Measurements from ENCODE around the gene ITPR2.
A peak's percentile ranks its signal among the peaks of the same experiment; 100 is the strongest.

ITPR2 gene

DNA sequence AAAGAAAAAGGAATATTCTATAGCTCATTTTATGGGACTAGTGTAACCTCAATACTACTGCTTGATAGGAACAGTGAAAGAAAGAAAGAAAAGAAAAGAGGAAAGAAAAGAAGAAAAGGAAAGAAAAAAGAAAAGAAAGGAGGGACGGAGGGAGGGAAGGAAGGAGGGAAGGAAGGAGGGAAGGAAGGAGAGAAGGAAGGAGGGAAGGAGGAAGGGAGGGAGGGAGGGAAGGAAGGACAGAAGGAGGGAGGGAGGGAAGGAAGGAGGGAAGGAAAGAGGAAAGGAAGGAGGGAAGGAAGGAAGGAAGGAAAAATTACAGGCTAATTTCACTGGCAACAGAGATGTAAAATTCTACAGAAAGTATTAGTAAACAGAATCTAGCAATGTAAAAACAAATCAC lies 215.5 kb downstream of the ITPR2 start:
- POLR2A ChIA-PET (ENCODE audit: low non-redundant PET) = no interaction called here
- no peak overlapping the region for H3K27ac ChIP-seq
- CTCF ChIA-PET = interaction anchor here (0.6 kb wide), 1 partner anchor 11 kb away, joined by 3 read pairs; no protein-coding TSS in a partner anchor
- DNase-seq (ENCODE audit: low spot score) = no peak
- TF ChIP-seq, protein P1, sequence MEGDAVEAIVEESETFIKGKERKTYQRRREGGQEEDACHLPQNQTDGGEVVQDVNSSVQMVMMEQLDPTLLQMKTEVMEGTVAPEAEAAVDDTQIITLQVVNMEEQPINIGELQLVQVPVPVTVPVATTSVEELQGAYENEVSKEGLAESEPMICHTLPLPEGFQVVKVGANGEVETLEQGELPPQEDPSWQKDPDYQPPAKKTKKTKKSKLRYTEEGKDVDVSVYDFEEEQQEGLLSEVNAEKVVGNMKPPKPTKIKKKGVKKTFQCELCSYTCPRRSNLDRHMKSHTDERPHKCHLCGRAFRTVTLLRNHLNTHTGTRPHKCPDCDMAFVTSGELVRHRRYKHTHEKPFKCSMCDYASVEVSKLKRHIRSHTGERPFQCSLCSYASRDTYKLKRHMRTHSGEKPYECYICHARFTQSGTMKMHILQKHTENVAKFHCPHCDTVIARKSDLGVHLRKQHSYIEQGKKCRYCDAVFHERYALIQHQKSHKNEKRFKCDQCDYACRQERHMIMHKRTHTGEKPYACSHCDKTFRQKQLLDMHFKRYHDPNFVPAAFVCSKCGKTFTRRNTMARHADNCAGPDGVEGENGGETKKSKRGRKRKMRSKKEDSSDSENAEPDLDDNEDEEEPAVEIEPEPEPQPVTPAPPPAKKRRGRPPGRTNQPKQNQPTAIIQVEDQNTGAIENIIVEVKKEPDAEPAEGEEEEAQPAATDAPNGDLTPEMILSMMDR (conservative IDR thresholded peaks at IDR 0.05; ENCODE audit: low read depth) = no peak

DNA sequence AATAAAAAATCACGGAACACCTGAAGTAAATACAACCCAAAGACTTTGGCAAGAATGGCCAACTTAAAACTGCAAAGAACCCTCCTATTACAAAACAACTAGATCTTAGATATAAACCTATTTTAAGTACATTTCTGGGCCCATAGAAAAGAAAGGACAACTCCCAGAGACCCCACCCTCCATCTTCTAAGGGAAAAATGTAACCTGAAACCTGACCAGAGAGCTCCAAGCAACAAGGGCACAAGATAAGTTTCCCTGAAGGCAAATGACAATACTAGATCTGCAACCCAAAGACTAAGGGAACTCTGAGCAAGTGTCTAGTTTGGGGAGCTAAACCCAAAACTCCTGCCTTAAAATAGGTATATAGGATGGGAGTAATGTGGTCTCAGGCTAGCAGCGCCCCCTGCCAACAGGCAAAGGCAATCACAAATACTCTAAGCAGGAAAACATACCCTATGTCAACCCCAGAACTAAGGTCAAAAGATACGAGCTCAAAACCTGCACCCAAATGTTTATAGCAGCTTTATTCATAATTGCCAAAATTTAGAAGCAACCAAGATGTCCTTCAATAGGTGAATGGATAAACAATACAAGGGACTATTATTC lies 218.9 kb downstream of the ITPR2 start:
- ChIA-PET CTCF (interaction anchor here (0.5 to 1.5 kb wide), 11 partner anchors 8 to 676 kb away, joined by 3 to 7 read pairs (median 3); no protein-coding TSS in a partner anchor), POLR2A (ENCODE audit: low non-redundant PET) (no interaction called here)
- peak; percentile 4 for DNase-seq (ENCODE audit: low spot score)
- TF ChIP-seq, protein P1 (conservative IDR thresholded peaks at IDR 0.05; ENCODE audit: low read depth) = no peak
- no peak overlapping the region for H3K27ac ChIP-seq

DNA sequence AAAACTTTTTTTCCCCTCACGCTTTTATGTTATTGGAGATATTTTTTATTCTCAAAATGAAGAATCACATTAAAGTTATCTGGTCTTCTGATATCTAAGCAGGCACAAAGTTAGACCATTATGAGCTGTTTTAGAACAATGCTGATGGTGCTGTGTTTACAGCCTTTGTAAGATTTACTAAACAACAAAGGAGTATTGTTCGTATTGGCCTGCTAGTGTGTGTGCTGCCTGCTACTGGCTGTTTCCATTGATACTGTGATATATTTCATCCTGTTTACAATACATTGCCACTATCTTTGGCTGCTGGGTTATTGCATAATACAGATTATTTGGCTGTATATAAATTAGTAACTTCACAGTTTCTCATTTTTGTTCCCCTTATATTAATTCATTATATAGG lies 220.8 kb downstream of the ITPR2 start:
- POLR2A ChIA-PET (ENCODE audit: low non-redundant PET) = no interaction called here
- CTCF ChIA-PET = interaction anchor here (0.6 kb wide), 1 partner anchor 204 kb away, joined by 6 read pairs; no protein-coding TSS in a partner anchor
- no peak overlapping the region for H3K27ac ChIP-seq
- no peak for DNase-seq (ENCODE audit: low spot score)
- TF ChIP-seq, protein P1 (conservative IDR thresholded peaks at IDR 0.05; ENCODE audit: low read depth) = no peak

DNA sequence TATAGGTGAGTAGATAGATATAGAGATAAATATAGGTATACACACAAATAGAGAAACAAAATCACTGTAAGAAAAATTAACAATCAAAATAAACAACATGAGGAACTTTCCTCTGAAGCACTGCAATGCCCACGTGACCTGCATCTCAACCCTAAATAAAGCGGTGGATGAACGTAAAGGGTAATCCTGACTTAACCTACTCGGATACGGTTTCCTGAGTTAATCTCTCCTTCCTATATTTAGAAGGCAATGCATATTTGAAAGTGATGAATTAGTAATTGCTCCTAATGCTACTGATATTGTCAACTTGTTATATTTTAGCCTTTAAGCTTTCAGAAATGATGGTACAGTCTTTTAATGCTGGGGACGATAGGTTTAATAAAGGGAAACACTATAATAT lies 221.4 kb downstream of the ITPR2 start:
- TF ChIP-seq, protein P1 (conservative IDR thresholded peaks at IDR 0.05; ENCODE audit: low read depth) = no peak
- DNase-seq (ENCODE audit: low spot score) = no peak
- POLR2A ChIA-PET (ENCODE audit: low non-redundant PET) = no interaction called here
- H3K27ac ChIP-seq = no peak overlapping the region
- CTCF ChIA-PET = no interaction called here

DNA sequence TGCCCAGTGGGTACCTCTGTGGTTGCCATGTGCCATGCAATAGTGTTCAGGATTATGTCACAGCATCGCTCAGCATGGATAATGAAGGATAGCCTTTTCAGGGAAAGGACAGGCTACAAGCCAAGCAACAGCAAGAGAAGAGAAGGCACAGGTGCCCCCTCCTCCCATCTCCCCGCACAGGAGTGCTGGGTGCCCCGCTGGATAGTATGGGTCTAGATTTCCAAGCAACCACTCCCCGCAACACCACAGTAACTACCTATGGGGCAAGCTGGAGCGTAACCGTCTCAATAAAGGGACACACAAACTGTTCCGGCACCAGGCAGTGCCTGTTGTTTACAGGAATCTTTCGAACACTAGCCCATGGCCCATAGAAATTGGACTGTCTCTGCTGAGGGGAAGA lies 222.2 kb downstream of the ITPR2 start:
- POLR2A ChIA-PET (ENCODE audit: low non-redundant PET) = no interaction called here
- no peak overlapping the region for H3K27ac ChIP-seq
- no peak for DNase-seq (ENCODE audit: low spot score)
- CTCF ChIA-PET = no interaction called here
- TF ChIP-seq, protein P1 (conservative IDR thresholded peaks at IDR 0.05; ENCODE audit: low read depth) = no peak

DNA sequence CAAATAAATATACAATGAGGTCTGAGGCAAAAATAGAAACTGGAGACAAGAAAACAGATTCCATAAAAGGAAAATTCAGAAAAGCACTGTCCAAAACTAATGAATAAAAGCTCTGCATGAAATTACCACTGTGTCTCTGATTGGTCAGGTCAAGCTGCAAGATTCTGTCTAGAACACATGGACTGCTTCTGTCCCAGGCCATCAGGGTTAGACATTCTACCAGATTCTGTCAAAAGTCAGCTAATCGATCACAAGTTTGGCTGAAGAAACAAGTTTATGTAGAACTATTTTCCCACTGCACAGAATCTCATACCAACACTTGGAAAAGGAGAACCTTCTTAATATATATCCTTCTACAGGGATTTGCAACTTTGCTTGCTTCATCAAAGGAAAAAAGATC lies 223.0 kb downstream of the ITPR2 start:
- CTCF ChIA-PET = interaction anchor here (0.6 kb wide), 1 partner anchor 86 kb away, joined by 4 read pairs; no protein-coding TSS in a partner anchor
- TF ChIP-seq, protein P1 (conservative IDR thresholded peaks at IDR 0.05; ENCODE audit: low read depth) = no peak
- no peak for DNase-seq (ENCODE audit: low spot score)
- no peak overlapping the region for H3K27ac ChIP-seq
- POLR2A ChIA-PET (ENCODE audit: low non-redundant PET) = no interaction called here

All from RWPE1 (cell line).